Neural progenitor cell (in vitro differentiated cells): ENCODE data around the gene TNFRSF11A. TPM values are rescaled to one million over a fixed set of nuclear protein-coding genes. Genes with fewer than 3 reads are reported as not detected.
A peak's percentile ranks its signal among the peaks of the same experiment; 100 is the strongest.

Source experiments
- DNase-seq: peaks from one replicate; pipeline ENCODE4 v3.0.0-alpha.2; 2016; ENCODE audit warnings: low spot score
- H2AFZ ChIP-seq: fragments of 200-600 bp; sonication (generic); replicated peaks from 2 replicates; pipeline ENCODE4 v1.6.1; 2016; ENCODE audit warnings: antibody characterized with exemption
- H3F3A ChIP-seq: fragments of 200-600 bp; sonication (generic); 2 replicates; pipeline ENCODE4 v1.6.1; 2016; ENCODE audit warnings: antibody characterized with exemption, low read depth
- H3K27ac ChIP-seq: fragments of 200-600 bp; sonication (generic); 2 replicates; pipeline ENCODE4 v1.5.1; 2016; ENCODE audit warnings: mild to moderate bottlenecking
- H3K27me3 ChIP-seq: fragments of 200-600 bp; sonication (generic); 2 replicates; pipeline ENCODE4 v1.6.1; 2016; ENCODE audit warnings: mild to moderate bottlenecking, moderate library complexity
- H3K36me3 ChIP-seq: fragments of 200-600 bp; sonication (generic); 2 replicates; pipeline ENCODE4 v1.5.1; 2016
- H3K4me1 ChIP-seq: fragments of 200-600 bp; sonication (generic); 2 replicates; pipeline ENCODE4 v1.6.1; 2016; ENCODE audit warnings: mixed run types
- H3K4me2 ChIP-seq: fragments of 200-600 bp; sonication (generic); 2 replicates; pipeline ENCODE4 v1.6.1; 2016
- H3K4me3 ChIP-seq: fragments of 200-600 bp; sonication (generic); 2 replicates; pipeline ENCODE4 v1.5.1; 2016
- H3K79me2 ChIP-seq: fragments of 200-600 bp; sonication (generic); 2 replicates; pipeline ENCODE4 v1.6.1; 2016; ENCODE audit warnings: low read depth
- H3K9ac ChIP-seq: fragments of 200-600 bp; sonication (generic); 2 replicates; pipeline ENCODE4 v1.6.1; 2016
- H3K9me3 ChIP-seq: fragments of 200-600 bp; sonication (generic); 2 replicates; pipeline ENCODE4 v1.5.1; 2016; ENCODE audit warnings: low read depth
- H4K20me1 ChIP-seq: fragments of 200-600 bp; sonication (generic); 2 replicates; pipeline ENCODE4 v1.6.1; 2016; ENCODE audit warnings: low read depth
- H3K27ac Mint-ChIP-seq: 3 replicates; pipeline ENCODE4 v1.8.0; 2021; ENCODE audit warnings: mixed read lengths
- H3K27me3 Mint-ChIP-seq: 2 replicates; pipeline ENCODE4 v1.8.0; 2022; ENCODE audit warnings: low read depth, mild to moderate bottlenecking, inconsistent platforms, moderate library complexity, mixed read lengths; ENCODE audit not compliant: insufficient read depth
- H3K36me3 Mint-ChIP-seq: 3 replicates; pipeline ENCODE4 v1.8.0; 2021; ENCODE audit warnings: mixed read lengths
- H3K4me1 Mint-ChIP-seq: 3 replicates; pipeline ENCODE4 v1.8.0; 2021; ENCODE audit warnings: mixed read lengths
- H3K4me3 Mint-ChIP-seq: 3 replicates; pipeline ENCODE4 v1.8.0; 2021; ENCODE audit warnings: mild to moderate bottlenecking, moderate library complexity, mixed read lengths
- H3K9me3 Mint-ChIP-seq: 3 replicates; pipeline ENCODE4 v1.8.0; 2020; ENCODE audit warnings: mixed read lengths
- CTCF ChIP-seq: fragments of 200-600 bp; sonication (generic); IDR thresholded peaks from 2 replicates; pipeline ENCODE4 v1.5.1; 2017; ENCODE audit warnings: antibody characterized with exemption, mild to moderate bottlenecking
- EZH2 ChIP-seq: fragments of 200-600 bp; sonication (generic); IDR thresholded peaks from 2 replicates; pipeline ENCODE4 v1.6.1; 2017; ENCODE audit warnings: antibody characterized with exemption, mild to moderate bottlenecking, moderate library complexity
- EZH2phosphoT487 ChIP-seq: fragments of 200-600 bp; sonication (generic); IDR thresholded peaks from 2 replicates; pipeline ENCODE4 v1.6.1; 2017; ENCODE audit warnings: antibody characterized with exemption
- total RNA-seq: library from RNA; depleted of rRNA; stranded (reverse); fragments of >200 nt; gene quantifications from 2 replicates; pipeline ENCODE4 v1.2.3, GENCODE V29; 2015; ENCODE audit warnings: low replicate concordance

TNFRSF11A gene
- total RNA-seq, 1 donor from 2014 or later, result 0.47 TPM

GRCh38 chr18:62435435-62436031 lies 110.4 kb downstream of the TNFRSF11A start:
- H3K27me3 ChIP-seq, result no peaks in the 10 kb centered on the region
- H3K4me1 ChIP-seq, result no peaks in the 10 kb centered on the region
- TF ChIP-seq EZH2 (no peak), EZH2phosphoT487 (no peak), CTCF (no peak)
- H4K20me1 ChIP-seq, result no peaks in the 10 kb centered on the region
- no peak overlapping the region for H3K4me3 ChIP-seq
- H3K9ac ChIP-seq, result no peak overlapping the region
- no peak overlapping the region for H3K27ac ChIP-seq
- no peaks in the 10 kb centered on the region for H3K79me2 ChIP-seq
- no peaks in the 10 kb centered on the region for H3K36me3 ChIP-seq
- H3K9me3 ChIP-seq, result no peaks in the 10 kb centered on the region
- H2AFZ ChIP-seq, result no peak overlapping the region
- H3K4me1 Mint-ChIP-seq, result peaks cover 7% of the 10 kb centered on the region
- no peaks in the 10 kb centered on the region for H3F3A ChIP-seq
- peaks cover 3% of the 10 kb centered on the region for H3K27me3 Mint-ChIP-seq
- H3K9me3 Mint-ChIP-seq, result no peaks in the 10 kb centered on the region
- H3K4me2 ChIP-seq, result no peak overlapping the region
- H3K4me3 Mint-ChIP-seq, result no peak overlapping the region
- DNase-seq, result no peak
- H3K36me3 Mint-ChIP-seq, result peaks cover 2% of the 10 kb centered on the region
- no peak overlapping the region for H3K27ac Mint-ChIP-seq

- H3F3A ChIP-seq, result no peaks in the 10 kb centered on the region
- H4K20me1 ChIP-seq, result no peaks in the 10 kb centered on the region
- Mint-ChIP-seq H3K27me3 (peaks cover 3% of the 10 kb centered on the region), H3K4me3 (no peak overlapping the region), H3K4me1 (peaks cover 7% of the 10 kb centered on the region), H3K36me3 (no peaks in the 10 kb centered on the region), H3K9me3 (no peaks in the 10 kb centered on the region), H3K27ac (no peak overlapping the region)
- no peak overlapping the region for H3K9ac ChIP-seq
- no peak overlapping the region for H3K27ac ChIP-seq
- H3K4me3 ChIP-seq, result no peak overlapping the region
- no peaks in the 10 kb centered on the region for H3K36me3 ChIP-seq
- DNase-seq, result no peak
- no peaks in the 10 kb centered on the region for H3K4me1 ChIP-seq
- H3K4me2 ChIP-seq, result no peak overlapping the region
- H3K9me3 ChIP-seq, result no peaks in the 10 kb centered on the region
- no peaks in the 10 kb centered on the region for H3K79me2 ChIP-seq
- H2AFZ ChIP-seq, result no peak overlapping the region
- no peaks in the 10 kb centered on the region for H3K27me3 ChIP-seq
- no peak for TF ChIP-seq CTCF
- TF ChIP-seq EZH2phosphoT487, result no peak
- TF ChIP-seq EZH2, result no peak
Observed at GRCh38 chr18:62436636-62437234, 111.6 kb downstream of the TNFRSF11A start.

- H3K36me3 ChIP-seq, result no peaks in the 10 kb centered on the region
- H3K9me3 ChIP-seq, result no peaks in the 10 kb centered on the region
- H3K79me2 ChIP-seq, result no peaks in the 10 kb centered on the region
- no peak overlapping the region for H3K9ac ChIP-seq
- no peak overlapping the region for H3K4me3 Mint-ChIP-seq
- no peaks in the 10 kb centered on the region for H3K9me3 Mint-ChIP-seq
- H3K4me2 ChIP-seq, result no peak overlapping the region
- no peak for TF ChIP-seq EZH2
- no peak for TF ChIP-seq EZH2phosphoT487
- TF ChIP-seq CTCF, result no peak
- peaks cover 7% of the 10 kb centered on the region for H3K4me1 Mint-ChIP-seq
- H4K20me1 ChIP-seq, result no peaks in the 10 kb centered on the region
- peaks cover 3% of the 10 kb centered on the region for H3K27me3 Mint-ChIP-seq
- no peaks in the 10 kb centered on the region for H3K4me1 ChIP-seq
- no peaks in the 10 kb centered on the region for H3K27me3 ChIP-seq
- DNase-seq, result no peak
- no peak overlapping the region for H3K27ac Mint-ChIP-seq
- no peak overlapping the region for H3K4me3 ChIP-seq
- H3K27ac ChIP-seq, result no peak overlapping the region
- no peaks in the 10 kb centered on the region for H3F3A ChIP-seq
- no peaks in the 10 kb centered on the region for H3K36me3 Mint-ChIP-seq
- peak overlapping the region; percentile 68 for H2AFZ ChIP-seq
Observed at GRCh38 chr18:62437235-62438017, 112.3 kb downstream of the TNFRSF11A start.
